ENCODE results near the gene PGR. TPM values are rescaled to one million over a fixed set of nuclear protein-coding genes. Genes with fewer than 3 reads are reported as not detected.

PGR gene
- total RNA-seq, 1 donor from 2014 or later: not detected

DNA sequence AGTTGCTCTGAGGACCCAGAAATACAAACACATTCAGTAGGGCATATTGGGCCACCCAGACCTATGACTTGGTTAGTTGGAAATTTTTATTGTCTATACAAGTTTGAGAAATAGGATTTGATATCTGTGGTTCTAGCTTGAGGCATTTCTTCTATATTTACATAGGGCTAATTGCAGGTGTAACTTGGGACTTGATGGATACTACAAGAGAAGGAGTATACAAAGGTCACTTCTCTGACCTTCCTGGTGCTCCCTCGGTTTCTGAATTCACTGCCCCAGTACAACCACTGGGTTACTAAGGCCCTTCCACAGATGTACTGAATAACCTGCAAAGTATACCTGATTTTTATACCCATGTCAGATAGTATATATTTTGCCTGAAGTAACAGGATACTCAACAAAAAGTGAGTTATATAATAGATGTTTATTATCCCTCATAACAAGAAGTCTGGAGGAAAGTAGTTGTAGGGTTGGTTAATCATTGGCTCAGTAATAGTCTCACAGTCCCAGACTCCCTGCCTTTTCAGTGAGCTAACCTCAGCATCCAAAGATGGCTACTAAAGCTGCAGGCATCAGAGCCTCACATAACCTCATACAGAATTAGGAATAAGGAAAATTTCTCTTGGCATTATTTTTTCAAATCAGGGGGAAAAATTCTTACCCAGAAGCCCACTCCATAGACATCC, 8.8 kb upstream of the PGR start:
- TF ChIP-seq, protein P1, sequence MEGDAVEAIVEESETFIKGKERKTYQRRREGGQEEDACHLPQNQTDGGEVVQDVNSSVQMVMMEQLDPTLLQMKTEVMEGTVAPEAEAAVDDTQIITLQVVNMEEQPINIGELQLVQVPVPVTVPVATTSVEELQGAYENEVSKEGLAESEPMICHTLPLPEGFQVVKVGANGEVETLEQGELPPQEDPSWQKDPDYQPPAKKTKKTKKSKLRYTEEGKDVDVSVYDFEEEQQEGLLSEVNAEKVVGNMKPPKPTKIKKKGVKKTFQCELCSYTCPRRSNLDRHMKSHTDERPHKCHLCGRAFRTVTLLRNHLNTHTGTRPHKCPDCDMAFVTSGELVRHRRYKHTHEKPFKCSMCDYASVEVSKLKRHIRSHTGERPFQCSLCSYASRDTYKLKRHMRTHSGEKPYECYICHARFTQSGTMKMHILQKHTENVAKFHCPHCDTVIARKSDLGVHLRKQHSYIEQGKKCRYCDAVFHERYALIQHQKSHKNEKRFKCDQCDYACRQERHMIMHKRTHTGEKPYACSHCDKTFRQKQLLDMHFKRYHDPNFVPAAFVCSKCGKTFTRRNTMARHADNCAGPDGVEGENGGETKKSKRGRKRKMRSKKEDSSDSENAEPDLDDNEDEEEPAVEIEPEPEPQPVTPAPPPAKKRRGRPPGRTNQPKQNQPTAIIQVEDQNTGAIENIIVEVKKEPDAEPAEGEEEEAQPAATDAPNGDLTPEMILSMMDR (IDR thresholded peaks at IDR 0.05; ENCODE audit: insufficient read depth, low read length, severe bottlenecking): no peak
- Histone ChIP-seq H3K27me3 (ENCODE audit: control insufficient read depth, insufficient read depth, low read length) (no peaks in the 10 kb centered on the region), H3K4me3 (ENCODE audit: low read depth, low read length) (no peak overlapping the region), H3K36me3 (ENCODE audit: control insufficient read depth, insufficient read depth, low read length) (no peaks in the 10 kb centered on the region)
- no peak for FAIRE-seq
- no peak for DNase-seq (ENCODE audit: low read depth)

DNA sequence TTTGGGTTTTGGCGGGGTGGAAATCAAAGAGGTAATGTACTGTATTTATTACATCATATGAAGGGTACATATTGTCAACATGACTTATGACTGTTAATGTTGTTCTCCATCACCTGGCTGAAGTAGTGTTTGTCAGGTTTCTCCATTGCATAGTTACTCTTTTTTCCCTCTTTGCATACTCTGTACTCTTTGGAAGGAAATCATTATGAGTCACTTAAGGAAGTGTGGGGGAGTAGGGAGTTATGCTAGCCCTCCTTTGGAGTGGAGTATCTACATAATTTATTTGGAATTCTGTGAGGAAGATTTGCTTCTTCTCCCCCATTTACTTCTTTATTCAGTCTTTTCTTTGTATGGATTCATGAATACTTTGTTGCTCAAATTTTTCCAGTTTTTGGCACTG, 3.6 kb upstream of the PGR start:
- FAIRE-seq: no peak
- Histone ChIP-seq H3K27me3 (ENCODE audit: control insufficient read depth, insufficient read depth, low read length) (peaks cover 18% of the 10 kb centered on the region), H3K36me3 (ENCODE audit: control insufficient read depth, insufficient read depth, low read length) (no peaks in the 10 kb centered on the region), H3K4me3 (ENCODE audit: low read depth, low read length) (no peak overlapping the region)
- peak; percentile 43 for DNase-seq (ENCODE audit: low read depth)
- TF ChIP-seq, protein P1 (IDR thresholded peaks at IDR 0.05; ENCODE audit: insufficient read depth, low read length, severe bottlenecking): no peak

- Histone ChIP-seq H3K27me3 (ENCODE audit: control insufficient read depth, insufficient read depth, low read length) (peaks cover 32% of the 10 kb centered on the region), H3K36me3 (ENCODE audit: control insufficient read depth, insufficient read depth, low read length) (no peaks in the 10 kb centered on the region), H3K4me3 (ENCODE audit: low read depth, low read length) (no peak overlapping the region)
- TF ChIP-seq, protein P1 (IDR thresholded peaks at IDR 0.05; ENCODE audit: insufficient read depth, low read length, severe bottlenecking): no peak
- no peak for FAIRE-seq
- no peak for DNase-seq (ENCODE audit: low read depth)
Observed at GRCh38 chr11:101128571-101129202, 926 bp downstream of the PGR start.

GRCh38 chr11:101127699-101128570, 1.7 kb downstream of the PGR start:
- TF ChIP-seq, protein P1 (IDR thresholded peaks at IDR 0.05; ENCODE audit: insufficient read depth, low read length, severe bottlenecking): no peak
- peaks cover 32% of the 10 kb centered on the region for H3K27me3 ChIP-seq (ENCODE audit: control insufficient read depth, insufficient read depth, low read length)
- no peaks in the 10 kb centered on the region for H3K36me3 ChIP-seq (ENCODE audit: control insufficient read depth, insufficient read depth, low read length)
- no peak for FAIRE-seq
- DNase-seq (ENCODE audit: low read depth): no peak
- H3K4me3 ChIP-seq (ENCODE audit: low read depth, low read length): peak overlapping the region; percentile 4

GRCh38 chr11:101127197-101127698, 2.4 kb downstream of the PGR start:
- DNase-seq (ENCODE audit: low read depth): no peak
- TF ChIP-seq, protein P1 (IDR thresholded peaks at IDR 0.05; ENCODE audit: insufficient read depth, low read length, severe bottlenecking): no peak
- Histone ChIP-seq H3K36me3 (ENCODE audit: control insufficient read depth, insufficient read depth, low read length) (no peaks in the 10 kb centered on the region), H3K4me3 (ENCODE audit: low read depth, low read length) (peak overlapping the region; percentile 12), H3K27me3 (ENCODE audit: control insufficient read depth, insufficient read depth, low read length) (peaks cover 32% of the 10 kb centered on the region)
- no peak for FAIRE-seq

All from bronchial epithelial cell (primary cell).